ENCODE results near the gene PKNOX2. TPM values are rescaled to one million over a fixed set of nuclear protein-coding genes. Genes with fewer than 3 reads are reported as not detected.

PKNOX2 gene
- total and polyA plus RNA-seq, 9 of the 15 experiments (the other 6 are each of a cell fraction or from before 2014, with no cell fraction given): not detected

- TF ChIP-seq ZNF280A (IDR thresholded peaks at IDR 0.05; ENCODE audit: low read depth, partially characterized antibody): no peak
- TF ChIP-seq SNRNP70 (optimal IDR thresholded peaks at IDR 0.05; ENCODE audit: low read depth, low read length): no peak
These were observed 97.8 kb downstream of the PKNOX2 start (continued) for GRCh38 chr11:125262194-125262829.

- Histone ChIP-seq H2AFZ (ENCODE audit: low read depth, low read length) (no peak overlapping the region), H3K9me3 (replicated peaks; ENCODE audit: control insufficient read depth, insufficient read depth, low read depth, low read length) (no peaks in the 10 kb centered on the region), H3K36me3 (ENCODE audit: control insufficient read depth, insufficient read depth, low read length) (no peaks in the 10 kb centered on the region), H3K27ac (ENCODE audit: extremely low read depth, low read depth, low read length) (no peak overlapping the region), H3K27me3 (ENCODE audit: control insufficient read depth in 2 of 2, insufficient read depth in 2 of 2, low read length in 2 of 2) (peaks cover 52 to 78% of the 10 kb centered on the region in 2 experiments), H3K4me1 (replicated peaks in 1 of 2; ENCODE audit: control insufficient read depth in 2 of 2, insufficient read depth in 2 of 2, low read length in 2 of 2) (peaks cover 0 to 6% of the 10 kb centered on the region in 2 experiments; a peak in 1 of 5 replicates), H3K4me3 (no peak overlapping the region), H4K20me1 (replicated peaks; ENCODE audit: control insufficient read depth, insufficient read depth, low read length) (peaks cover 6% of the 10 kb centered on the region), H3K4me2 (ENCODE audit: insufficient read depth, low read length) (no peak overlapping the region), H3K9me1 (ENCODE audit: control insufficient read depth, insufficient read depth, low read length) (no peaks in the 10 kb centered on the region), H3K79me2 (ENCODE audit: control insufficient read depth, insufficient read depth, low read length) (no peaks in the 10 kb centered on the region), H3K9ac (ENCODE audit: insufficient read depth in 1 of 2, low read depth in 2 of 2, low read length in 2 of 2) (no peak overlapping the region)
- CTCF ChIA-PET (ENCODE audit: low intra/inter-chr PET ratio): no interaction called here
- ATAC-seq (no peak), DNase-seq (ENCODE audit: extremely low read depth in 1 of 4, low spot score in 3 of 4) (no peak), FAIRE-seq (no peak)
- intact Hi-C loops (cut with micrococcal nuclease): no loop called here
- WGBS (ENCODE audit: insufficient coverage, low coverage, missing lambda C conversion rate): 0% methylated on average over 9 of the region's 10 CpGs
- no TSS peak for BruUV-seq (replicated peaks)
- in situ Hi-C loops (cut with MboI): no loop called here
- POLR2A ChIA-PET: interaction anchor here (0.6 to 0.7 kb wide), 2 partner anchors 13 to 336 kb away, joined by 3 read pairs; no protein-coding TSS in a partner anchor
- TF ChIP-seq ZNF551 (CRISPR knock-in tag; IDR thresholded peaks at IDR 0.05): no peak
- no peak for TF ChIP-seq PRMT5 (CRISPR knock-in tag; IDR thresholded peaks at IDR 0.05)
- TF ChIP-seq MYBL2 (IDR thresholded peaks at IDR 0.05; ENCODE audit: low read depth): no peak
- TF ChIP-seq MYBL2 (CRISPR knock-in tag; IDR thresholded peaks at IDR 0.05; ENCODE audit: borderline replicate concordance): no peak
- no peak for TF ChIP-seq PHF8 (IDR thresholded peaks at IDR 0.05; ENCODE audit: borderline replicate concordance, low read length)
These were observed 98.3 kb downstream of the PKNOX2 start for GRCh38 chr11:125262830-125263218.
